Posterior cingulate gyrus (tissue), 11 donors: ENCODE data around the gene MGP.

ENCODE experiments used
- DNase-seq, 10 donors: peaks; one replicate each; pipeline versions ENCODE4 v3.0.0 to v3.0.0-alpha.2; 2020 to 2021; ENCODE audit warnings: mixed read lengths in 3 of 10
- intact Hi-C: fragments of 100-400 bp; cut with DNase I; formaldehyde crosslinking; loops from one replicate; pipeline ENCODE4 v1.15.1; 2023

Gene MGP

GRCh38 chr12:14871247-14871646, 14.4 kb downstream of the MGP start:
- intact Hi-C loops, result no loop called here
- DNase-seq, result no peak

DNA sequence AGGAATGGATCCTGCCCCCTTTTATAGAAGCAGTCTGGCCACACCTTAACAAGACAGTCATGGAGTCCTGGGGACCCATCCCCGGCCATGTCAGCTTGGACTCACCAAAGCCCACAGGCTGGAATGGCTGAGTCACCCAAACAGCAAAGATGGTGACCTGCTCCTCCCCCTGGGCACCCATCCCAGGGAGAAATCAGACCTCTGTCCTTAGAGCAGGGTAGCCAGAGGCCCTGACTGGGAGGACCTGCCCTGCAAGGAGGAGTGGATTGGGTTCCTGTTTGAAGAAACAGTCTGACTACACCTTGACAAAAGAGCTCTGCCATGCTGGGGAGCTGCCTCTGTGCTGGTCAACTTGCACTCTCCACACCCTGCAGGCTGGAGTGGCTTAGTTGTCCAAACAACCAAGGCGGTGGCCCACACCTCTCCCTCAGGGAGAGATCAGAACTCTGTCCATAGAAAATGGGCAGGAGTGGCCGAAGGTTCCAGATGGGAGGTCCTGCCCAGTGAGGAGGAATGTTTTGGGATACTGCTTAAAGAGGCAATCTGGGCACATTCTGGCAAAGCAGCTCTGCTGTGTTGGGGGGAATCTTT, 16.6 kb downstream of the MGP start:
- intact Hi-C loops, result no loop called here
- peak in 1 of 10 donors; percentile 63 for DNase-seq

DNA sequence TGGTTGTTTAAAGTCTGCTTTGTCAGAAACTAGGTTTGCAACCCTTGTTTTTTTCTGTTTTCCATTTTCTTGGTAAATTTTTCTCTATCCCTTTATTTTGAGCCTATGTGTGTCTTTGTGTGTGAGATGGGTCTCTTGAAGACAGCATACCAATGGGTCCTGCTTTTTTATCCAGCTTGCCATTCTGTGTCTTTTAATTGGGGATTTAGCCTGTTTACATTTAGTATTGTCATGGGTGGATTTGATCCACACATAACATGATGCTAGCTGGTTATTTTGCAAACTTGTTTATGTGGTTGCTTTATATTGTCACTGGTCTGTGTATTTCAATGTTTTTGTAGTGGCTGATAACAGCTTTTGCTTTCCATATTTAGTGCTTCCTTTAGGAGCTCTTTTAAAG, 25.2 kb downstream of the MGP start:
- intact Hi-C loops, result no loop called here
- no peak for DNase-seq

- DNase-seq, result no peak
- intact Hi-C loops, result no loop called here
Measured at GRCh38 chr12:14858513-14858912, 27.1 kb downstream of the MGP start.

DNA sequence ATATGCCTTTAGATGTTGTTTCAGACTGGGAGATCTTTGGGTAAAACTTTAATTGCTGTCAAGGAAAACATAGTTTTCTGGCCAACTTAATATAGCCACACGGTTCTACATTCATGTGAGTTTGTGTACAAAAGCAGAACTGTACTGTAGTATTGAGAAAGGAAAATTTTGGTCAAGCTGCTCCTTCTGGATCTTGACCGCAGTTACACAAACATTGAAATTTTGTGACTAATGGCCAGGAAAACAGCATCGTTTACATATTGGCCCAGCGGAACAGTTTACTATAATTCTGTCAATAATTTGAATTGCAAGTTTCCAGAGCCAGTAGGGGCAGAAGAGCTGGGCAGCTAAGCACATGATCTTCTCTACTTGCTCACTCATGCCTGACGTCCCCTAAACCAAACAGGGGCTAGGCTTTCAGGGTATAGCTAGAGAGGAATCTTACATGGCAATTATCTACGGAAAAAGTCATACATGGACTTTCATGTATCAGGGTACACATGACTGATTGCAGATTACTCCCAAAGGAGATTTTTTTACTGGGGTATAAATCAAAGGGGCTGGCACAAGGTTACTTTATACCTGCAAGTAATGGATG, 31.0 kb downstream of the MGP start:
- no peak for DNase-seq
- intact Hi-C loops, result no loop called here

GRCh38 chr12:14853961-14854360, 31.7 kb downstream of the MGP start:
- no peak for DNase-seq
- intact Hi-C loops, result no loop called here

GRCh38 chr12:14852880-14853279, 32.8 kb downstream of the MGP start:
- intact Hi-C loops, result no loop called here
- DNase-seq, result no peak

- DNase-seq, result peak in 1 of 10 donors; percentile 47
- intact Hi-C loops, result no loop called here
Measured at GRCh38 chr12:14850929-14851663, 34.6 kb downstream of the MGP start.

- intact Hi-C loops, result loop anchor here (10.0 kb wide), 1 partner anchor 425 kb away; no protein-coding TSS in a partner anchor
- no peak for DNase-seq
Measured at GRCh38 chr12:14849661-14850060, 36.0 kb downstream of the MGP start.

DNA sequence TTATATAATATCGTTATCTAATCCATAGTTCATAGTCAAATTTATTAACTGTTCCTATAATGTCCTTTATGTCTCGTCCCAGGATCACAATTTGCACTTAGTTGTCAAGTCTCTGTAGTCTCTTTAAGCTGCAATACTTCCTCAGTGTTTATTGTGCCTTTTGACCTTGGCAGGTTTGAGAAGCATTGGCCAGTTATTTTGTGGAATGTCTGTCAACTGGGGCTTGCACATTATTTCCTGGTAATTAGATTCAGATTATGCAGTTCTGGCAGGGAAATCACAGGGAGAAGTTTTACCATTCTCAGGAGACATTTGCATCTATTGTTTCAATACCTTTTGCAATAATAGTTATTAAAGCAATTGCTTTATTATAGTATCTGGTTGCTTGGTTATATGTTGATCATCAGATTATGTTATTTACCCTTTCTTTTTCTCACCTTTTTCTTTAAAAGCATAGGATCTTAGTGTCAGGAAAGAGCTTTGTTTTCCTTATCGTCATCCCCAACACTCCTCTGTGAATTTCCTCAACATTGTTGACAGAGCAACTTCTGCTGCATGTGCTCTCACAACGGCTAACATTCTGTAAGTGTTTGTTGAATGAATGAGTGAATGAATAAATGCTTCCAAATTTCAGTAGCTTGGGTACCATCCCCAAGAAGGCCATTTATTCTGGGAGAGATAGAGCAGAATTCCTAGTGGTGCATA, 38.6 kb downstream of the MGP start:
- DNase-seq, result no peak
- intact Hi-C loops, result loop anchor here (10.0 kb wide), 1 partner anchor 428 kb away; no protein-coding TSS in a partner anchor

DNA sequence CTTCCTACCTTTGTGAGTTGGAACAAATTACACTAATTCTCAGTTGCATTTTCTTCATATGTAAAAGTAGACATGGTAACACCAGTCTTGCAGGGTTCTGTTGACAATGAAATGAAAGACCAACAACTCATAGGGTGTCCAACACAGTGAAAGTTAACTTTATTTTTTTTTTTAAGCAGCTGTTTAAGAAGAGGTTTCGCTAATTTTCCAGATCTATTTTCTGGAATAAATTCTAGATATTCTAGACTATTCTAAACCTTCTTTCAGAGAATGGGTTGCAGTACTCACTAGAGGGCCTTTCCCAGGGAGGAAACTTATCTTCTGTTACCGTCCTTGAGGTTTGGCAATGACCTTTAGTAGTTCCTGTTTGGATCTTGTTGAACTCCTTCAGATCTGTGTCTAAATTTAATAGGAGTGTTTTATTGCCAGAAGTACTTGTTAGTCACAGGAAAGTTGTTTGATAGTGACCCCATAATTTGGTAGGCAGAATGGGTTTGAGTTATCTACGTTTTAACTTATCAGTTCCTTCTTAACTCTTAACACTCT, 39.5 kb downstream of the MGP start:
- intact Hi-C loops, result loop anchor here (10.0 kb wide), 1 partner anchor 429 kb away; no protein-coding TSS in a partner anchor
- DNase-seq, result no peak

- intact Hi-C loops, result loop anchor here (1.0 to 10.0 kb wide), 4 partner anchors 48 to 429 kb away; partner anchors contain the start of gene RERG
- DNase-seq, result peak in 3 of 10 donors; percentile 24 to 40 (median 31)
Measured at GRCh38 chr12:14845350-14845750, 40.3 kb downstream of the MGP start.

DNA sequence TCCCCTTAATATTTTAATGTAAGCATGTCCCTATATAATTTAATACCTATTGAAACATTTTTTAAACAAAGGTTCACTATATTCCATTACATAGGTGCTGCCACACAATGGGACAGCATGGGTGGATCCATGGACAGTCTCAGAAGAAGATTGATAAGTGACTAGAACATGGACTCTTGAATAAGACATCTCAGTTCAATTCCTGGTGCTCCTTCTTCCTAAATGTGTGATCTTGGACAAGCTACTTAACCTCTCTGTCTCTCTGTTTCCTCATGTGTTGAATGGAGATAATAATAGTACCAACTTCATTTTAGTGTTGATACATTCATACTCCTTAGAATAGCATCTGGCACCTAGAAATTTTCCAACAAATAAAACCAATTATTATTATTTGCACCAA, 41.3 kb downstream of the MGP start:
- no peak for DNase-seq
- intact Hi-C loops, result loop anchor here (2.0 to 10.0 kb wide), 2 partner anchors 376 to 430 kb away; partner anchors contain the start of gene RERG

DNA sequence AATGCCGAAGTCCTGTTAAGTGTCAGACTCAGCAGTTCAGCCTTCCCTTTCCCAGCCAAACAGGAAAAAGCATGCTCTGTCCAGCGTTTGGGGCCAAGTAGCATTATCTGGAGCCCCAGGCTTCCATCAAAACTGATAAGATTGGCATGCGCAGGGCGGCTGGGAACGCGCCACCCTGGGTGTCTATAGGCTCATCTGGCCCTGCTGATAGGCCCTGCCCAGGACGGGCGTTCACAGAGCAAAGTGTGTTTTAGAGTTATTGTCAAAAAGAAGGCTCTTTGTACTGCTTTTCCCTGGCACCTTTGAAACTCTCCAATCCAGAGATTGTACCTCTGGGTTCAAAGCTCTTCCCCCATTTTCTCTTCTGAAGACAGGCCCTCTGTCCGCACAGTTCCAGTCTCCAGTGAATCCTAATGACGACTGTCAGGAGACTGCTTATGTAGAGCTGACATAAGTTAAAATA, 42.2 kb downstream of the MGP start, which contains the start of gene ART4:
Gene ART4 (minus strand): TSS at position 102 of the 463 bp plus-strand sequence. CDS start 413 bp downstream, outside the sequence.
- intact Hi-C loops, result loop anchor here (10.0 kb wide), 1 partner anchor 431 kb away; no protein-coding TSS in a partner anchor
- DNase-seq, result no peak

DNA sequence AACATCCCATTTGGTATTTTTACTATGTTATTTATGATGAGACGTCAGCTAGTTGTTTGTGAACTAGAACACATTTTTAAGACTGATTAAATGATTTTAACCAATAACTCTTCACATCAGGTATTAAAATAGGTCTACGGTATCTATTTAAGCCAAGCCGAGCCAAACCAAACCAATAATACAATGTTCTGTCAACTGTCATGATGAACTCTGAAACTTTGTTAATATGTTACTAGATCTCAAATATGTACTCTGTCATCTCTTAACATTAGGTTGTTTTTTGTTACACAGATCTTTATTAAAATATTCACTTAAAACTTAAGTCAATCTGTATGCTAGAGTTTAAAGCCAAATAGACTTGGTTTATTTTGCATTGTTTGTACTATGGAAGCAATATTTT, 43.3 kb downstream of the MGP start:
- intact Hi-C loops, result loop anchor here (10.0 kb wide), 1 partner anchor 432 kb away; no protein-coding TSS in a partner anchor
- DNase-seq, result no peak

DNA sequence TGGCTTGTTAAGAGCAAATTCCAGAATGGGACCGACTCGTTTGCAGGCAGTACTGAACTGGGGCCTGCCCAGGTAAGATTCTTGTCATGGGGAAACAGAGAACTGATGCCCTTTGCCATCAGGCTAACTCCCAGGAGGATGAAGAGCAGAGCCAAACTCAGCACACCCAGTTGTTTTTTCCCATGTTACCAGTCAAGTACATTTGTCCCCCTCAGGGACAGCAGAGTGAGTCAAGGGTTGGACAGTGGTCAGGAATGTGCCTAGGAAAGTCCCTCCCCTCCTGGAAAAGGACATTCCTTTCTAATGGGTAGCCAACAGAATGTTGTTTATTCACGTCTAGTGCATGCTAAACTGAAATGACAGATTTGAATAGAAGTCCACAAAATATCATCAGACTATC, 43.9 kb downstream of the MGP start:
- intact Hi-C loops, result loop anchor here (10.0 kb wide), 1 partner anchor 433 kb away; no protein-coding TSS in a partner anchor

DNA sequence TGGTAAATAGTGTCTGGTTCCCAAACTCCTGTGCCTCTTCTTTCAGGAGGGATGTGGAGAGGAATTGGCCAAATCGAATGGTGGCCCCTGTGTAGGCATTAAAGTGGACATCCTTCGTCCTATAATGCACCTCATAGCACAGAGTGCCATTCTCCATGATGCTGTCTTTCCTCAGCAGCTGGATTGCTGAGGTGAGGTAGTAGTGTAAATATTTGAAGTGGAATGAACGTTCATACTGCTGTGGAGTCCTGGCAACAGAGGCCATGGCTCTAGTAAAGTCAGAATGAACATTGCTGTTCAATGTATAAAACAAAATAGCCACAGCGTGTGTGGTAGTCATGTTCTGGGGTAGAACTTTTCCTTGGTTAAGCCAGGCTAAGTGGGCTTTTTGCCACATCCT, 45.0 kb downstream of the MGP start:
- no peak for DNase-seq
- intact Hi-C loops, result loop anchor here (10.0 kb wide), 1 partner anchor 434 kb away; no protein-coding TSS in a partner anchor

More for the DNA sequence above, 43.9 kb downstream of the MGP start:
- DNase-seq, result no peak

DNA sequence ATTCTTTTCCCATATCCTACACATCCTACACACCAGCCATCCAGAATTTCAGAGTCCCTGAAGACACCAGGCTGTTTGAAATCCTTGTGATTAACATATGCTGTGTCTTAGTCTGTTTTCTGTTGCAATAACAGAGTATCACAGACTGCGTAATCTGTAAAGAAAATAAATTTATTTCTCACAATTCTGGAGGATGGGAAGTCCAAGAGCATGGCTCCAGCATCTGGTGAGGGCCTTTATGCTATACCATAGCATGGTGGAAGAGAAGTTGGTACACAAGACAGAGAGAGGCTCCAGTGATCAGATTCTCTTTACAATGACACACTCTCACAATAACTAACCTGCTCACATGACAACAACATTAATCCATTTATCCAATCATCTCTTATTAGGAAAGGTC, 46.4 kb downstream of the MGP start:
- intact Hi-C loops, result no loop called here
- no peak for DNase-seq

- intact Hi-C loops, result no loop called here
- no peak for DNase-seq
Measured at GRCh38 chr12:14836336-14837210, 49.1 kb downstream of the MGP start.
